UCSD-AML1 (cell line): Measurements from ENCODE around the gene POLR2J.
"Not testable (repeated sequence)": the region's sequence is repeated elsewhere in the genome, so short reads cannot be mapped to it uniquely, and the experiment has no call there.

Source experiments
- DNase-seq: peaks from one replicate; lab custom pipeline; 2025; ENCODE audit not compliant: unreplicated experiment; lab: John Stamatoyannopoulos, UW

The POLR2J gene

GRCh38 chr7:102467581-102468477, 10.9 kb downstream of the POLR2J start:
- DNase-seq = no peak

DNA sequence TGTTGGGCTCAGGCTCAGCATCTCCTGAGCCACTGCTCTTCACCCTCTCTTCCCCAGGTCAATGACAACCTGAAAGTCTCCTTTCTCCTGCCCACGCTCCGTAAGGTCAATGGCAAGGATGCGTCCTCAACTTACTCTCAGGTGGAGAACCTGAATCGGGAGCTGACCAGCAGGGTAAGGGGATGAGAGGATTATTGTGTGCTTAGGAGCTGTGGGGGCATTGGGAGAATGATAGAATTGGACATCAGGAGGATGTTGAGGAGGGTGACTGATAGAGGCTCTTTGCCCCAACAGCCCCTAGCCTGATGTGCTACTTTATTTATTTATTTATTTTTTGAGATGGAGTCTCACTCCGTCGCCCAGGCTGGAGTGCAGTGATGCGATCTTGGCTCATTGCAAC, 12.6 kb downstream of the POLR2J start:
- DNase-seq = no peak

GRCh38 chr7:102464577-102465280, 14.0 kb downstream of the POLR2J start, which contains the start of the genes ALKBH4 and LRWD1:
Gene ALKBH4 (minus strand): TSS chr7:102464863. CDS start chr7:102464836, 27 bp downstream.
Gene LRWD1 (plus strand): TSS chr7:102464984. CDS start chr7:102465081, 97 bp downstream.
- peak; percentile 87 for DNase-seq

- peak; percentile 24 for DNase-seq
Observed at GRCh38 chr7:102463841-102464576, 14.7 kb downstream of the POLR2J start.

- no peak for DNase-seq
Observed at GRCh38 chr7:102460467-102460866, 18.3 kb downstream of the POLR2J start.

DNA sequence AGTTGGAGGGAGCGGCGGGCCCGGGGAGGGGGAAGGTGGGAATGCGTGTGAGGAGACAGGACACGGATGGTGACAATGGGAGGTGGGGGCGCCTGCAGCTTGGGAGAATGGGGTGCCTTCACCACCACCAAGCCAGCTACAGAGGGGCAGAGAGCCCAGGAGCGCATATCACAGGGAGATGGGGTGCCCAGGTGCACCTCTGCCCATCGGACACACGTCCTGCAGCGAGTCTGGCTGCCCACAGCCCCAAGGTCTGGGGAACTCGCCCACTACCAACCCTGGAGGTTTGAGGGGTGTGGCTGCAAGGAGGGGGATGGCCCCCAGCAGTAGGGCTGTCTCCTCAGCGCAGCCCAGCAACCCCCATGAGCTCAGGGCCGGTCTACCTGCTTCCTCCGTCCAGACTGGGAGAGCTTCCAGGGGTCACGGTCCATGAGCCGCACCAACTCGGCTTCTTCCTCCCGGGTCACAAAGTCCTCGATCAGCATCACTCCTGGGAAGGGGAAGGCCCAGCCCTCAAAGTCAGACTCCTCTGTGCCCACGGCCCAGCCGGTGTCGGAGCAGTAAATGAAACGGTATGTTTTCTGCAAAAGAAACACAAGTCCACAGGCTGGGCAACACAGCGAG, 19.4 kb downstream of the POLR2J start:
- no peak for DNase-seq

DNA sequence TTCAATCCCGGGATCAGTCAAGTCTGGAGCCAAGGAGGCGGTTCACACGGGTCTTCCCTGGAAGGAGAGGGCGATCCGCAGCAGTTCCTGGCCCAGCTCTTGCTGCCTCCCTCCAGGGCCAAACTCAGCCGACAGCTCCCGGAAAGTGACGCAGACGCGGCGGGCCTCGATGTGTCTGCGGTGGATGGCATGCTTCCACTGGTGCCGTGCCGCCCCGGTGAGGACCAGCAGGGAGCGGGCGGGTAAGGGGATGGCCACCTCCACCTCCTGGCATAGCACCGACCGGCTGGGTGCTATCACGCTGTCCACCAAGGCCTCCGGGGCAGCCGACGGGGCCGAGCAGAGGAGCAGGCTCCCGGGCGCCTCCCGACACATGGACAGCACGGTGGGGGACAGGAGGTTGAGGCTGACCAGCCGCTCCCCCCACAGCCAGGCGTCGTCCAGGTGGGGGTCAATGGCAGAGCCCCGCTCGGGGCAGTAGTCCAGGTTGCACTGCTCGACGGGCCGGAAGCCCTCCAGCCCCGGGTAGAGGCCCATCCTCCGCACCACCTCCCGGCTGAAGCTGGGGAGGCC, 21.3 kb downstream of the POLR2J start:
- no peak for DNase-seq

- no peak for DNase-seq
Observed at GRCh38 chr7:102456327-102456726, 22.4 kb downstream of the POLR2J start.

DNA sequence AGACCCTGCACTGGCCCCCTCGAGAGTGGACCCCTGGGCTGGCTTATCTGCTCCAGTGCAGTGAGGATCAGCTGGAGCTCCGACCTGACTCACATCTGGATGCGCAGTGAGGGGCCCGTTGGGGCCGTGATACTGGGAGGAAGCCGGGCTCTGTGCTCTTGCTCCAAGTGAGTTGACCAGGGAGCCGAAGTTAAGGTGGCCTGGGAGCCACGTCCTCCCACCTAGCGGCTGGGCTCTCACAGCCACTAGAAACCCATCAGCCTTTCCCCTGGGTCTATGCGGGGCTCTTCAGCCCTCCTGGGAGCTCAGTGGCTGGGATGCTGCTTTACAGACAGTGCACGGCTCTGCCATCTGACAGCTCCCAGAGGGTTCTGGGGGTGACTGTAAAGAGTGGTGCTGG, 23.1 kb downstream of the POLR2J start:
- no peak for DNase-seq

DNA sequence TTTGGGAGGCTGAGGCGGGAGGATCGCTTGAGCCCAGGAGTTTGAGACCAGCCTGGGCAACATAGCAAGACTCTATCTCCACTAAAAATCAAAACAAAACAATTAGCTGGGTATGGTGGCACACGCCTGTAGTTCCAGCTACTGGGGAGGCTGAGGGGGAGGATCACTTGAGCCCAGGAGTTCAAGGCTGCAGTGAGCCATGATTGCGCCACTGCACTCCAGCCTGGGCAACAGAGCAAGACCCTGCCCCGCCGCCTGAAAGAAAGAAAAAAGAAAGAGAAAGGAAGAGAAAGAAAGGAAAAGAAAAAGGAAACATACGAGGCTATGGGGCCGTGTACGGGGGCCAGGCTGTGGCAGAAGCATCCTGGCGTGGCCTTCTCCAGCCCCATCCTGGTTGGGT, 23.8 kb downstream of the POLR2J start:
- not testable (repeated sequence) for DNase-seq

- DNase-seq = no peak
Observed at GRCh38 chr7:102454468-102454867, 24.3 kb downstream of the POLR2J start.

DNA sequence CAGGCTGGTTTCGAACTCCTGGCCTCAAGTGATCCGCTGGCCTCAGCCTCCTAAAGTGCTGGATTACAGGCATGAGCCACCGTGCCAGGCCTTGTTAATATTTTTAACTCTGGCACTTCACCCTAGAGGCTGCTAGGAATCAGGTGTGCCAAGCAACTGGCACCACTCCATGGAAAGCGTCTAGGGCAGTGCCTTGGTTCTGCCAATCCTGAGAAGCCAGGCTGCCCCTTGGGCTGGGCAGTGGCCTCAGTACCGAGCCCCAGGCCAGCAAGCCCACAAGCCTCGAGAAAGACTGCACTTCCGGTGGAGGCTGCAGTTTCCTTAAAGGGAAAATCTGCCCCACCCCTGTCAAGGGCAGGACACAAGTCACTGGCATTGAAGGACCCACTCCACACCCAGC, 25.4 kb downstream of the POLR2J start:
- DNase-seq = no peak

DNA sequence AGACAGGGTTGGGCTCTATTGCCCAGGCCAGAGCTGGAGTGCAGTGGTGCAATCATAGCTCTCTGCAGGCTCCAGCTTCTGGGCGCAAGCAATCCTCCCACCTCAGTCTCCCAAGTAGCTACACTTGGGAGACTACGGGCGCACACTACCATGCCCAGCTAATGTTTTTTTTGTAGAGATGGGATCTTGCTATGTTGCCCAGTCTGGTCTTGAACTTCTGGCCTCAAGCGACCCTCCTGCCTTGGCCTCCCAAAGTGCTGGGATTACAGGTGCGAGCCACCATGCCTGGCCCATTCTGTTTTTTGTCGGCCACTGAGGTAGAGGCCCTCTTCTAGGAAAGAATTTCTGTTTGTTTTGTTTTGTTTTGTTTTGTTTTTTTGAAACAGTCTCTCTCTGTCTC, 26.3 kb downstream of the POLR2J start:
- DNase-seq = no peak

- DNase-seq = no peak
Observed at GRCh38 chr7:102451371-102452054, 27.2 kb downstream of the POLR2J start.

DNA sequence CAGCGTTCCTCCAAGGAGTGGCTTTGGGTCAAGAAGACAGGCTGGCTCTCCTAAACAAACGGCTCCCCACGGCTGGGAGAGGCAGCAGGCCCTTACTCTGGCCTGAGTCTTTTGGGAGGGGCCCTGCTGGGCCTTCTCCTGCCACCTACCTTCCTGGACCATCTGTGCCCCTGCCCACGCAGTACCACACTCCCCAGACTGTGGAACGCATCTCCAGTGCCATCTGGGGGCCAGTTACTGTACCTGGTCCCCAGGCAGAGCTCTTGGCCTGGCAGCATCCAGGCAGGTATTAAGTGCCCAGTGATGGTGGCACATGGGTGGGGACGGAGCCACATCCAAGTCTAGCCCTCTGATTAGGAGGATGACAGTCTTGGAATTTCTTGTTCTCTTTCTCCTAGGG, 28.5 kb downstream of the POLR2J start:
- peak; percentile 7 for DNase-seq

DNA sequence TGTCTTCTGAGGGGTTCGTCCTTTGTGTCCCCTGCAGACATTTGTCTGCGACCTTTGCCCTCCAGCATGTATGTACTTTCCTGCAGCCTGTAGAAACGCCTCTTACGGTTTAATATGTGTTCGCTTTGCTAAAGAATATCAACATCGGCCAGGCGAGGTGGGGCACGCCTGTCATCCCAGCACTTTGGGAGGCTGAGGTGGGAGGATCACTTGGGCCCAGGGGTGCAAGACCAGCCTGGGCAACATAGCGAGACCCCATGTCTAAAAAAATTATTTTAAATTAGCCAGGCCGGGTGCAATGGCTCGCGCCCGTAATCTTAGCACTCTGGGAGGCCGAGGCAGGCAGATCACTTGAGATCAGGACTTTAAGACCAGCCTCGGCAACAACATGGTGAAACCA, 29.6 kb downstream of the POLR2J start:
- DNase-seq = no peak

DNA sequence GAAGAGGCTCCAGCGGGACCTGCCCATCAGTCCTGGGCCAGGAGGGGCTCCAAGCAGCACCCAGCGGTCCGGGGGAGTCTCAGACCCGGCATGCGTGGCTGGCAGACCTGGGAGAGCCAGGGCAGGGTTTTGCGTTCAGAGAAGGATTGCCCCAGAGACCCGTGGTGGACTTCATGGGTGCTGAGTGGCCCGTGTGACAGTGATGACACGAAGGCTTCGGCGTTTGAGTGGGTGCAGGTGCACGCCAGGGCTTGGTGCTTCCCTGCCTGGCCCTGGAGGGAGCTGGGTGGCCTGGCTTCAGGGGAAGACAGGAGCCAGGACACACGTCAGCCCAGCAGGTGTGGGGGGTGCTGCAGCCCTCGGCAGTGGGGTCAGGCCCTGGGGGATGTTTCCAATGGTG, 31.4 kb downstream of the POLR2J start:
- no peak for DNase-seq

DNA sequence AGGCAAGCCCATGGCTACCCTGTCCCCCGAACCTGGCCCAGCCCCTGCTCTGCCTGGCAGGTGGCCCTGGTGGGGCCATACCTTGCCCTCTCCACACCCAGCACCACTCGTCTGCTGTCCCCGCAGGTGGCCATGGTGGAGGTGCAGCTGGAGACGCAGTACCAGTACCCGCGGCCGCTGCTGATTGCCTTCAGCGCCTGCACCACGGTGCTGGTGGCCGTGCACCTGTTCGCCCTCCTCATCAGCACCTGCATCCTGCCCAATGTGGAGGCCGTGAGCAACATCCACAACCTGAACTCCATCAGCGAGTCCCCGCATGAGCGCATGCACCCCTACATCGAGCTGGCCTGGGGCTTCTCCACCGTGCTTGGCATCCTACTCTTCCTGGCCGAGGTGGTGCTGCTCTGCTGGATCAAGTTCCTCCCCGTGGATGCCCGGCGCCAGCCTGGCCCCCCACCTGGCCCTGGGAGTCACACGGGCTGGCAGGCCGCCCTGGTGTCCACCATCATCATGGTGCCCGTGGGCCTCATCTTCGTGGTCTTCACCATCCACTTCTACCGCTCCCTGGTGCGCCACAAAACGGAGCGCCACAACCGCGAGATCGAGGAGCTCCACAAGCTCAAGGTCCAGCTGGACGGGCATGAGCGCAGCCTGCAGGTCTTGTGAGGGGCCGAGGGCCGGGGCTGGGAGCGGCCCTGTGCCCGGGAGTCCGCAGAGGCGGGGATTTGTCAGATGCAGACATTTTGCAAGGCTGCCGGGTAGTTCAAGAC, 32.1 kb downstream of the POLR2J start:
- no peak for DNase-seq

DNA sequence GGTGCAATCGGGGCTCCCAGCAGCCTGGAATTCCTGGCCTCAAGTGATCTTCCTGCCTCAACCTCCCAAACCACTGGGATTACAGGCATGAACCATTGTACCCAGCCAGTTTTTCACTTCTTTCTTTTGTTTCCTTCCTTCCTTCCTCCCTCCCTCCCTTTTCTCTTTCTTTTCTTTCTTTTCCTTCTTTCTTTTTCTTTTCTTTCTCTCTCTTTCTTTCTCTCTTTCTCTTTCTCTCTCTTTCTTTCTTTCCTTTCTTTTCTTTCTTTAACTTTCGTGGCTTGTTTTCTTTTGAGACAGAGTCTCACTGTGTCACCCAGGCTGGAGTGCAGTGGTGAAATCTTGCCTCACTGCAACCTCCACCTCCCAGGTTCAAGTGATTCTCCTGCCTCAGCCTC, 33.0 kb downstream of the POLR2J start:
- no peak for DNase-seq
